ENCODE measurements around the gene STT3A. TPM values are rescaled to one million over a fixed set of nuclear protein-coding genes. Genes with fewer than 3 reads are reported as not detected.

Gene STT3A
- total and polyA plus RNA-seq, 2 of the 13 experiments (the other 11 are each of a cell fraction or from before 2014, with no cell fraction given) = 229 to 319 TPM

DNA sequence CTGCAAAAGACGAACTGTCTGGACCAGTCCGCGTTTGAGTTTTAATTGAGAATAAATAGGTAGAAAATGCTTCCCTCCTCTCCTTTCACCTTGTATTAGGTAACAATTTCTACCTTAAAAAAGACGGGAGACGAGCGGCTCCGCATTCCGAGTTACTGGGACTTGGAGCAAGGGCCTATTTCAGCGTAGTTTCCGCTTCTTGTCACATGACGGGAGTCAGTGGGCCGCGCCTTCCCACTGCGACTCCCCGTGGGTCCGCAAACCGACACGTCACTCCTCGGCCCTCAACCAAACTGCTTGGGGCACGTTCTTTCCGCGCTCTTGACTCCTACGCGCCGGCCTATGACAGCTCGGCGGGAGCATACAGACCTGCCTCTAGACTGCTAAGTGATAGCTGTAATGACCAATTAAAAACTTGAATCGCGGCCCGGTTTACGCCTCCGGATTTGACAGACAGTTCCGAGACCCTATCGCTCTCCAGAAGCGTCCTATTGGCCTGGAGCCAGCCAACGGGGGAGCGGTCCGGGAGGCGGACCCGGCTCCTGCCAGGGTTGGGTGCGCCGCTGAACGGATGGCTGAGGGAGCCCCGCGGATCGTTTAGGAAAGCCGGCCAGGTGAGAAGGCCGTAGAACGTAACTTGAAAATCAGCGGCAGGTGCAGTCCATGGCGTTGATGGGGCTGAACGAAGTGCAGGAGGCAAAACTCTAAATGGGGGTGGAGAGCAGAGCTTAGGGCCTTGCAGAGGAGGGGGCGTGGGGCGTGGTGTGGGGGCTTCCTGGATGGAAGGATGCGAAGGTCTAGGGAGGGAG is at the start of gene STT3A (continued):
- no peak for TF ChIP-seq RBM22 (optimal IDR thresholded peaks at IDR 0.05; ENCODE audit: low read length)
- no peak for TF ChIP-seq NCOA5 (CRISPR knock-in tag; IDR thresholded peaks at IDR 0.05)
- TF ChIP-seq, protein P1, sequence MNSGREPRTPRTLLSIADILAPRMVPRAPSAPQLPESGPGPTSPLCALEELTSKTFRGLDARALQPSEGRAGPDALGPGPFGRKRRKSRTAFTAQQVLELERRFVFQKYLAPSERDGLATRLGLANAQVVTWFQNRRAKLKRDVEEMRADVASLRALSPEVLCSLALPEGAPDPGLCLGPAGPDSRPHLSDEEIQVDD (CRISPR knock-in tag; IDR thresholded peaks at IDR 0.05; ENCODE audit: borderline replicate concordance) = no peak
- 0 out of 2 replicates have a peak, but pooled peaks have one; percentile 61 for TF ChIP-seq ZNF564 (CRISPR knock-in tag; IDR thresholded peaks at IDR 0.05)
- TF ChIP-seq, protein P2, sequence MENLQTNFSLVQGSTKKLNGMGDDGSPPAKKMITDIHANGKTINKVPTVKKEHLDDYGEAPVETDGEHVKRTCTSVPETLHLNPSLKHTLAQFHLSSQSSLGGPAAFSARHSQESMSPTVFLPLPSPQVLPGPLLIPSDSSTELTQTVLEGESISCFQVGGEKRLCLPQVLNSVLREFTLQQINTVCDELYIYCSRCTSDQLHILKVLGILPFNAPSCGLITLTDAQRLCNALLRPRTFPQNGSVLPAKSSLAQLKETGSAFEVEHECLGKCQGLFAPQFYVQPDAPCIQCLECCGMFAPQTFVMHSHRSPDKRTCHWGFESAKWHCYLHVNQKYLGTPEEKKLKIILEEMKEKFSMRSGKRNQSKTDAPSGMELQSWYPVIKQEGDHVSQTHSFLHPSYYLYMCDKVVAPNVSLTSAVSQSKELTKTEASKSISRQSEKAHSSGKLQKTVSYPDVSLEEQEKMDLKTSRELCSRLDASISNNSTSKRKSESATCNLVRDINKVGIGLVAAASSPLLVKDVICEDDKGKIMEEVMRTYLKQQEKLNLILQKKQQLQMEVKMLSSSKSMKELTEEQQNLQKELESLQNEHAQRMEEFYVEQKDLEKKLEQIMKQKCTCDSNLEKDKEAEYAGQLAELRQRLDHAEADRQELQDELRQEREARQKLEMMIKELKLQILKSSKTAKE (CRISPR knock-in tag; IDR thresholded peaks at IDR 0.05; ENCODE audit: borderline replicate concordance) = no peak
- TF ChIP-seq EHMT2 (IDR thresholded peaks at IDR 0.05; ENCODE audit: borderline replicate concordance, low read depth, low read length) = no peak
- TF ChIP-seq SYNCRIP (IDR thresholded peaks at IDR 0.05; ENCODE audit: insufficient read depth, low read depth, low read length) = no peak
- 0 out of 2 replicates have a peak, but pooled peaks have one; percentile 46 for TF ChIP-seq ZNF556 (CRISPR knock-in tag; IDR thresholded peaks at IDR 0.05; ENCODE audit: borderline replicate concordance)
- TF ChIP-seq, protein P3, sequence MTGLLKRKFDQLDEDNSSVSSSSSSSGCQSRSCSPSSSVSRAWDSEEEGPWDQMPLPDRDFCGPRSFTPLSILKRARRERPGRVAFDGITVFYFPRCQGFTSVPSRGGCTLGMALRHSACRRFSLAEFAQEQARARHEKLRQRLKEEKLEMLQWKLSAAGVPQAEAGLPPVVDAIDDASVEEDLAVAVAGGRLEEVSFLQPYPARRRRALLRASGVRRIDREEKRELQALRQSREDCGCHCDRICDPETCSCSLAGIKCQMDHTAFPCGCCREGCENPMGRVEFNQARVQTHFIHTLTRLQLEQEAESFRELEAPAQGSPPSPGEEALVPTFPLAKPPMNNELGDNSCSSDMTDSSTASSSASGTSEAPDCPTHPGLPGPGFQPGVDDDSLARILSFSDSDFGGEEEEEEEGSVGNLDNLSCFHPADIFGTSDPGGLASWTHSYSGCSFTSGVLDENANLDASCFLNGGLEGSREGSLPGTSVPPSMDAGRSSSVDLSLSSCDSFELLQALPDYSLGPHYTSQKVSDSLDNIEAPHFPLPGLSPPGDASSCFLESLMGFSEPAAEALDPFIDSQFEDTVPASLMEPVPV (CRISPR knock-in tag; IDR thresholded peaks at IDR 0.05) = peak; percentile 85; the same call in 1 of the 2 replicates
- TF ChIP-seq, protein P4, sequence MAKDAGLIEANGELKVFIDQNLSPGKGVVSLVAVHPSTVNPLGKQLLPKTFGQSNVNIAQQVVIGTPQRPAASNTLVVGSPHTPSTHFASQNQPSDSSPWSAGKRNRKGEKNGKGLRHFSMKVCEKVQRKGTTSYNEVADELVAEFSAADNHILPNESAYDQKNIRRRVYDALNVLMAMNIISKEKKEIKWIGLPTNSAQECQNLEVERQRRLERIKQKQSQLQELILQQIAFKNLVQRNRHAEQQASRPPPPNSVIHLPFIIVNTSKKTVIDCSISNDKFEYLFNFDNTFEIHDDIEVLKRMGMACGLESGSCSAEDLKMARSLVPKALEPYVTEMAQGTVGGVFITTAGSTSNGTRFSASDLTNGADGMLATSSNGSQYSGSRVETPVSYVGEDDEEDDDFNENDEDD (CRISPR knock-in tag; IDR thresholded peaks at IDR 0.05; ENCODE audit: borderline replicate concordance) = peak; percentile 92
- TF ChIP-seq, protein P5, sequence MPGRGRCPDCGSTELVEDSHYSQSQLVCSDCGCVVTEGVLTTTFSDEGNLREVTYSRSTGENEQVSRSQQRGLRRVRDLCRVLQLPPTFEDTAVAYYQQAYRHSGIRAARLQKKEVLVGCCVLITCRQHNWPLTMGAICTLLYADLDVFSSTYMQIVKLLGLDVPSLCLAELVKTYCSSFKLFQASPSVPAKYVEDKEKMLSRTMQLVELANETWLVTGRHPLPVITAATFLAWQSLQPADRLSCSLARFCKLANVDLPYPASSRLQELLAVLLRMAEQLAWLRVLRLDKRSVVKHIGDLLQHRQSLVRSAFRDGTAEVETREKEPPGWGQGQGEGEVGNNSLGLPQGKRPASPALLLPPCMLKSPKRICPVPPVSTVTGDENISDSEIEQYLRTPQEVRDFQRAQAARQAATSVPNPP (CRISPR knock-in tag; IDR thresholded peaks at IDR 0.05) = 0 out of 2 replicates have a peak, but pooled peaks have one; percentile 64
- TF ChIP-seq KDM4B (CRISPR knock-in tag; IDR thresholded peaks at IDR 0.05) = peak; percentile 14
- no peak for TF ChIP-seq SP1 (IDR thresholded peaks at IDR 0.05)
- TF ChIP-seq SP1 (CRISPR knock-in tag; IDR thresholded peaks at IDR 0.05) = peak; percentile 65
- TF ChIP-seq ZNF547 (CRISPR knock-in tag; IDR thresholded peaks at IDR 0.05) = peak; percentile 53; the same call in 1 of the 2 replicates
- TF ChIP-seq ZNF790 (CRISPR knock-in tag; IDR thresholded peaks at IDR 0.05; ENCODE audit: borderline replicate concordance) = peak; percentile 80
- TF ChIP-seq ZNF34 (CRISPR knock-in tag; IDR thresholded peaks at IDR 0.05; ENCODE audit: borderline replicate concordance) = no peak
- TF ChIP-seq, protein P6, sequence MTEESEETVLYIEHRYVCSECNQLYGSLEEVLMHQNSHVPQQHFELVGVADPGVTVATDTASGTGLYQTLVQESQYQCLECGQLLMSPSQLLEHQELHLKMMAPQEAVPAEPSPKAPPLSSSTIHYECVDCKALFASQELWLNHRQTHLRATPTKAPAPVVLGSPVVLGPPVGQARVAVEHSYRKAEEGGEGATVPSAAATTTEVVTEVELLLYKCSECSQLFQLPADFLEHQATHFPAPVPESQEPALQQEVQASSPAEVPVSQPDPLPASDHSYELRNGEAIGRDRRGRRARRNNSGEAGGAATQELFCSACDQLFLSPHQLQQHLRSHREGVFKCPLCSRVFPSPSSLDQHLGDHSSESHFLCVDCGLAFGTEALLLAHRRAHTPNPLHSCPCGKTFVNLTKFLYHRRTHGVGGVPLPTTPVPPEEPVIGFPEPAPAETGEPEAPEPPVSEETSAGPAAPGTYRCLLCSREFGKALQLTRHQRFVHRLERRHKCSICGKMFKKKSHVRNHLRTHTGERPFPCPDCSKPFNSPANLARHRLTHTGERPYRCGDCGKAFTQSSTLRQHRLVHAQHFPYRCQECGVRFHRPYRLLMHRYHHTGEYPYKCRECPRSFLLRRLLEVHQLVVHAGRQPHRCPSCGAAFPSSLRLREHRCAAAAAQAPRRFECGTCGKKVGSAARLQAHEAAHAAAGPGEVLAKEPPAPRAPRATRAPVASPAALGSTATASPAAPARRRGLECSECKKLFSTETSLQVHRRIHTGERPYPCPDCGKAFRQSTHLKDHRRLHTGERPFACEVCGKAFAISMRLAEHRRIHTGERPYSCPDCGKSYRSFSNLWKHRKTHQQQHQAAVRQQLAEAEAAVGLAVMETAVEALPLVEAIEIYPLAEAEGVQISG (CRISPR knock-in tag; IDR thresholded peaks at IDR 0.05) = peak; percentile 72
